NCI-H146 treated with DMSO at 0.1 percent for 48 hours (cell line): ENCODE results near the gene PLAC8L1.

Experiments
- DNase-seq: peaks from one replicate; lab custom pipeline; 2025; ENCODE audit not compliant: unreplicated experiment; lab: John Stamatoyannopoulos, UW

PLAC8L1 gene

DNA sequence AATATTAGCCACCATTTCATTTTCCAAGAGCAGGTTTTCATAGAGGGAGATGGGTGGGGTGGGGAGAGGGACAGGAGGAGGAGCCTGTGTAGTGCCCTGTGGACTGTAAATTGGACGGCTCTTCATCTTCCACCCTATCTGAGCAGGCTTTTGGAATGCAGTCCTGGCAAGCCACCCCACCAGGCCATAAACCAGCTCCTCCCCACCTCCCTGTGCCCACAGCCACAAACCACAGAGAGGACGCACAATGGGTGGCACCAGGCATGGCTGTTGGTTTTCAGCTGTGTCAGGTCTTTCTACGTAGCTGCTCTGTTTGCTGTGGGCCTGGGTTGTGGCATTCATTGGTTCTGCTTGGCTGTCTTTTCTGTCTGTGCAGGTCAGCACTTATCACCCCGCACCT, 58.0 kb downstream of the PLAC8L1 start:
- no peak for DNase-seq

DNA sequence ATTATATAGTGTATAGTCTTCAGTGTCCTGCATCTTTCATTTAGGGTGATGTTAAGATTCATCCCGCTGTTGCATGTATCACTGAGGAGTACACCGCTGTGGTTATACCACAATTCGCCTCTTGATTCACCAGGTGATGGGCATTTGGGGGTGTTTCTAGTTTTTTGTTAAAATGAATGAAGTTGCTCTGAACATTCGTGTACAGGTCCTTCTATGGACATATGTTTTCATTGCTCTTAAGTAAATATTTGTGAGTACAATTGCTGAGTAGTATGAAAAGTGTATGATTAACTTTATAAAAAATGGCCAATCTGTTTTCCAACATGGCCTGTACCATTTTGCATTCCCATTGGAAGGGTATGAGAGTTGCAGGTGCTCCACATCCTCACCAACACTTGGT, 61.7 kb downstream of the PLAC8L1 start:
- DNase-seq = no peak

DNA sequence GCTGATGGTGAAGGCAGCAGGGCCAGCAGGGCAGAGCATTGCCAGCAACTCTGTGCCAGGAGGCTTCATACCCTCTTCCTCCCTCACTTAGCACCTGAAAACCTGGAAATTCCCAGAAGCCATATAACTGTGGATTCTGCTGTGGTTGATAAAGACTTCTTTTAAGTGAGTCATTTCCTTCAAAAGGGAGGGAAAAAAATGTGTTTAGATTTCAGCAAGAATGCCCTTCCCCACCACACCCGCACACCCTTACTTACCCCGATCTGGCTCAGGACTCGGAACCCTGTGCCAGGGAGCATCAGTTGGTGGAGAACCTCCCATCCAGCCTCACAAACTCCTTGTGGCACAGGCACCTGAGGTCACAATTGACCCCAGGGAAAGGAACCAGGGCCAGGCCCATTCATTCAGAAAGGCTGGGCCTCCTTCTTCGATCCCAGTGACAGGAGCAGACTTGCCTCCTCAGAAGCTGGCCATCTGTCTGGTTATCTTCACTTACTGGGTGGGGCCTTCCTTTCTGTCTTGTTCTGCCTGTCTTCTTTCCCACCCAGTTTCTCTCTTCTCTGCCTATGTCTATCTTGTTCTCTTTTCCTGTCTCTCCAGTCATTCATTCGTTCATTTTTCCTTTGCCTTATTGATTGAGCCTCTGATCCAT, 62.6 kb downstream of the PLAC8L1 start:
- no peak for DNase-seq

GRCh38 chr5:146041180-146041789, 64.1 kb downstream of the PLAC8L1 start:
- DNase-seq = no peak

DNA sequence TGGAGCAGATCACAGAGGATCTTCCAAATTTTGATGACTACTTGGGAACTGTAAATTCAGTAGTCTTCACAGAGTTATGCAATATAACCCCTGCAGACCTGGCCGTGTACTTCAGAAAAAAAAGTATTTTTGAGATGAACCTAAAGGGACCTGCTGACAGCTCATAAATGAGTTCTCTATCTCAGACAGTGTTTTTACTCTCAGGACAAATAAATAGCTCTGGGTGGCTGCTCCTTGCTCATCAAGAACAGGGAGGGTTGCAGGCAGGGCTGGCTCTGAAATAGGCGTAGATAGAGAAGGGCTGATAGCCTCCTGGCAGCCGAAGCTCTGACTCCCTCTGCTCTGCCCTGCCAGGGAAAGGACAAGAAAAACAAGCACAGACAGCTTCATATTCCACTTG, 64.8 kb downstream of the PLAC8L1 start:
- no peak for DNase-seq

- no peak for DNase-seq
These were observed 66.0 kb downstream of the PLAC8L1 start for GRCh38 chr5:146039420-146039819.

GRCh38 chr5:146034605-146035004, 70.8 kb downstream of the PLAC8L1 start:
- no peak for DNase-seq
